B cell (primary cell): ENCODE results near the gene PIMREG.

ENCODE experiments used
- CTCF ChIP-seq: fragments of 200-600 bp; IDR thresholded peaks from one replicate; pipeline ENCODE4 v1.8.0; 2022; ENCODE audit warnings: antibody characterized with exemption, mild to moderate bottlenecking
- EZH2 ChIP-seq: IDR thresholded peaks from 2 replicates; pipeline ENCODE4 v1.6.1; 2012; ENCODE audit warnings: borderline replicate concordance, low read depth, mild to moderate bottlenecking, moderate library complexity, low read length; ENCODE audit not compliant: insufficient read depth, poor library complexity, severe bottlenecking

GRCh38 chr17:6461246-6461645 is 17.0 kb downstream of the PIMREG start:
- TF ChIP-seq CTCF (no peak), EZH2 (no peak)
